Nucleus accumbens (tissue), 56 donors: Measurements from ENCODE around the gene TEX51.

Source experiments
- DNase-seq, 56 donors: peaks; one replicate each; lab custom pipeline; 2025; lab: John Stamatoyannopoulos, UW

The TEX51 gene

DNA sequence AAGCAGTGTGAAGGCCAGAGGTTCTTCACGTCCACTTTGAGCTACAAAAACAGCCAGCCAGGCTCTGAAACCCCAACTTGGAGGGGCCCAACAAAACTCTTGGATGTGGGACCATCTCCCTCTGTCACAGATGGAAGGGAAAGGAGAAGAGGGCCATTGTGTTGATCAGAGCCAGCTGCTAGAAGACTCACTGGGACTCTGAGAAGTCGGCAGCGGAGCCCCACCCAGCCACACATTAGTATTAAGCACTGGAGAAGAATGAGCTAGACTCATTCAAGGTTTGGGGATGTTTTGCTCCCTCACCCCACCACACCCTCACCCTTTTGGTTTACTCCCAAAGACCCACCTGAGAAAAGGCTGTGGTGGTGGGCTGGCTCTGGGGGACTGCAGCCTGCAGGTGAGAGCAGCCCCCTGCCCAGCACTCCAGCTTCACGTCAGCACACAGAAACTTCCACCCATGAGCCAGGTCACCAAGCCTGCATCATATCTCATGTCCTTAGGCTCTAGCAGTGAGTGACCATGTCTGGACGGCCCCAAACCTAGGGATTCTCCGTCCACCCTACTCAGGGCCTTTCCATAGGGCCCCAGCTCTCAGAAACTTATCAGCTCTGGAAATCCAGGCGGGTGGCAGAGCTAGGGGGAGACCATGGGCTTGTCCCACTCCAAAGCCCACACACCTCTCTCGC is 12.6 kb downstream of the TEX51 start:
- DNase-seq, result no peak

DNA sequence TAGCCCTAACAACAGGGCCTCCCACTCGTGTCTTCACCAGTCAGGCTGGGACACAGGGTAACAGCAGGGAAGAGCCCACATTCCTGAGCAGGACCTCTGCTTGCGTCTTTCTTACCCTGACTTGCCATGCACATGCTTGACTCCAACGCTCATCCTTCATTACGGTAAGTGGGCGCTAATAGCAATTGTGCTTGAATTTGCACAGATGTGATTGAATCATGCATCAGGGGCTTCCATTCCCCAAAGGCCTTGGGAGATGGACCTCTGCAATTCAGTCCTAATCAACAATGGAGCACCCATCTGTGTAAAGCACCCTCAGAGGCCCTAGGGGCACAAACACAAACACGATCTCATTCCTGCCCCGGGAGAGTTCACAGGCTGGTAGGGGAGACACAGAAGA is 13.5 kb downstream of the TEX51 start:
- no peak for DNase-seq

DNA sequence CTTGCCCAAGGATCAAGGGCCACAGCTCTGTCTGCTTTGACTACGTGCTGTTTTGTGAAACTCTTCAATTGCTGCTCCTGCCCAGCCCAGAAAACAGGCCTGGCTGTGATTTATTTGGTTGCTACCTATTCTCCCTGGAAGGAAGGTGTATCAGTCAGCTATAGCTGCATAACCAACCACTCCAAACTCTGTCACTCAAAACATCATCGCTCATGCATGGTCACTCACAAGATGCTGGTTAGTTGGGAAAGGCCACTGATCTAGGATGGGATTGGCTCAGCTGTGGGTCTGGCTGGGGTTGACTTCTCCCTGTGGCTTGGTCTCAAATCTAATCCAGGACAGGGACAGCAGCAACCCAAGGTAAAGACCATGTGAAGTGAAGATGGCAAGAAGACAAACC is 14.6 kb downstream of the TEX51 start:
- no peak for DNase-seq

DNA sequence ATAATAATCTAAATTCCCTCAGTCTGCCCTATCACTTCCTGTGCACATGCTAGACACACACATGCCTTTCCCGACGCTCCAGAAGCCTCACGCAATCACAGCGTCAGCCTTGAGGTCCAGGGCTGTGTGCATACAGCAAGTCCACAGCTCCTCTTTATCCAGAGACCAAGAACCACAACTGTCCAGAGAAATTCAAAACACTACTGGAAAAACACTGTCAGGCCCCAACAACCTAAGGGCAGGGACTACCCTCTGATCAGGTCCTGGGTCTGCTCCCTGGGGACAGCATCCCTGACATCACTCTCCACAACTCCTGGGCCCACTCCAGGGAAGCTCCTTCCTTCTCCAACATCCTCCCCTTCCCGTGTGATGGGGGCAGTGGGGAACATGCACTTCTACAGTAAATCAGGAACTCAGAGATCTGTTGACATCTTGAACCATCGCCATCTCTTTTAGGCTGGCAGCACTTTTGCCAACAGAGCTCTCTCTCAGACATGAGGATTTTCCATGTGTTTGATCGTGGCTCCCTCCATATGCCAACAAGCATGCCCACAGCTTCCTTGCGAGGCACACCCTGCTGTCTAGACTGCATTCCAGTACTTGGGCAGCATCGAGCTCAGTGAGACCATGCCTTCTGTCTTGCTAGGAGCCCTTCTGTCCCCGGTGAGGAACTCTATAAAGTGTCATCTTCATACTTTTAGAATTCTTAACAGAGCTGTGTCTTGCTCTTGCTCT is 15.4 kb downstream of the TEX51 start:
- no peak for DNase-seq

DNA sequence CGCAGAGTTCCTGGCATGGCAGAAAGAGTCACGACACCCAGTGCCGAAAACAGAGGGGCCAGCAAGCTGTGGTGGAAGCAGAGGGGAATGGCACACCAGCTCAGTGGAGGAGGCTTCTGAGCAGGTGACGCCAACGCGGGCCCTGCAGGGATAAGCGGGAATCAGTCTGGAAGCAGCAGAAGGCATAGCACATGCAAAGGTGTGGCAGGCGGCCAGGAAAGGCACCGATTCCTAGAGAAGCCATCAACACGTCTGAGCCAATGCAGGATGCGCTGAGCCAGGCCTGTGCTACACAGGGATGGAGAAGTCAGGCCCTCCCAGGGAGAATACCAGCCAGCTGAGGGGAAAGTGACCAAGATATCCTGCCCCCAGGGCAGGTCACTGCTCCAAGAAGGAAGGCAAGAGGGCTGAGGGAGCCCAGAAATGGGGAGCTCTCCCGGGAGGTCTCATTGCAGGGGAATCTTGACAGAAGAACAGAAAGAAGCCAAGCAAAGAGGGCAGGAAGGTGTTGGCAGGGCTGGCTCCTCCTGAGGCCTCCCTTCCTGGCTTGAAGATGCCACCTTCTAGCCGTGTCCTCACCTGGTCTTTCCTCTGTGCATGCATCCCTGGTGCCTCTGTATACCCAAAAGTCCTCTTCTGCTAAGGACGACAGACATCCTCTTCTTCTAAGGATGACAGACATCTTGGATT is 16.3 kb downstream of the TEX51 start:
- no peak for DNase-seq

DNA sequence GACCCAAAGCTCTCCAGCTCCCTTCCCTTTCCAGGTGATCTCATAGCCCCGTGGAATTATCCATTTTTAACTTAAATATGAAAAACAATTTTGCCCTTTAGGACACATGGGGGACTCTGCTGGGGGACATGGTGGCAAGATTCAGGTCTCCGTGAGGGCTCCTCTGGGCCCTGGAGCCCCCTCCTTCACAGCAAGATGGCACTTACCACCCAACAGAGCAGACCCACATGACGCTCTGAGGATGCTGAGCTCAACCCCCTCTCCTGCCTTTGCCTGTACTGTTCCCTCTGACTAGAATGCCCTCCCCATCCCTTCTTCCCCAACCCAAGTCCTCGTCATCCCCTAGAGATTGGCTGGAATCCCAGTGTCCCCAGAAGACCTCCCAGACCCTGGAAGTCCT is 17.2 kb downstream of the TEX51 start:
- DNase-seq, result no peak

DNA sequence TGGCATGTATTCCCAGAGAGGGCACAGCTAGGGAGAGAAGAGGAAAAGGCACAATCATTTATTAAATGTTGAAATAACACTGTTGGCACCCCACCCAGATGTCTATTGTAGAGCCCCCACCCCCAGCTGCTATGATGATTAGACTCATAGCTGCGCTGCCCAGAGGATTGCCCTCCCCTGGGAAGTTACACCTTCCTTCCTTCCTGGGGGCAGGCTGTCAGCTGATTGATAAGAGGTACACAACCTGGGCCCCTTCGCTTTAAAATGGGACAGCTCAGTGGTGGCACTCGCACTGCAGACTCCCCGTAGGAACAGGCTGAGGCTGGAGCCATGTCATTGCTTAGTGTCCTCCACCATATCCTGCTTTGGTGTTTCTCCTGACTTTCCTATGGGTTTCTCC is 18.1 kb downstream of the TEX51 start:
- DNase-seq, result no peak

DNA sequence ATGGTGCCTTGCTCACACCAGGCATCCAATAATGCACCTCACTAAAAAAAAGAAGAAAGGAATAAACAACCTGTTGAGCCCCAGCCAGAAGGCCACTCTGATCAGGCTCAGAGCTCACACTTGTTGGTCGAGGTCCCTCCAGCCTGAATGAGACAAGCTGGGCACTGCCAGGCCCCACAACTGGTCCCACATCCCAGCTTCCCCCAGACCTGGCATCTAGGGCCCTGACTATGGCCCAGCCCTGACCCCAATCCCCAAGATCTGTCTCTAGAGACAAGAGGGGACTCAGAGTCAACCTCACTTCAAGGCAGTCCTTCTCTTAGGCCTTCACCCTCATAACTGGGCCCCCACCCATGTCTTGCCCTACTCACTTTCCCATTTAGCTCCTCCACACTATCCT is 22.4 kb downstream of the TEX51 start:
- DNase-seq, result no peak

DNA sequence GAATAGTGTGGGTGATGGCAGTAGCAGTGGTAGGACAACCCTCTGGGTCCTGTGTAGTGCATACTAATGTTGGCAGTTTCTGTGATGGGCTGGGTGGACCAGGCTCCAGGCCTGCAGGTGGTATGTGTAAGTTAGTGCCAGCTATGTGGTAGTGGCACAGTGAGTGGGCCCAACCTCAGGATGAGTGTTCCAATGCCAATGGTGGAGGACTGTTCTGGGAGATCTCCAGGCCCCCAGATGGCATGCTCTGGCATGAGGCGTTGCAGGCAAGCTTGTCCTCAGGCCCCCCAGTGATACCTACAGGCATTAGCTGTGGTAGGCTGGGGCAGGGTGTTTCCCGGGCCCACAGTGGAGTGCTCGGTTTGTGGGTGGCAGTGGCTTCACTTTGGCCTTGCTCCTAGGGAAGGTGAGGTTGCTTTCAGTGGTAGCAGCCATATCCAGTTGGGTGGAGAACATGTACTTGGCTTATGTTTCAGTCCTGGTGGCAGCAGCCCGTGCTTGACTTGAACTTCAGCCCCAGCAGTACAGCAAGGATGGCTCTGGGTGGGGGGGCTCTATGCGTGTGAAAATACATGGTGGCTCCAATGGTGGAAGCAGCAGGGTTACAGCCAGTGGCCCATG is 32.4 kb downstream of the TEX51 start:
- DNase-seq, result no peak

DNA sequence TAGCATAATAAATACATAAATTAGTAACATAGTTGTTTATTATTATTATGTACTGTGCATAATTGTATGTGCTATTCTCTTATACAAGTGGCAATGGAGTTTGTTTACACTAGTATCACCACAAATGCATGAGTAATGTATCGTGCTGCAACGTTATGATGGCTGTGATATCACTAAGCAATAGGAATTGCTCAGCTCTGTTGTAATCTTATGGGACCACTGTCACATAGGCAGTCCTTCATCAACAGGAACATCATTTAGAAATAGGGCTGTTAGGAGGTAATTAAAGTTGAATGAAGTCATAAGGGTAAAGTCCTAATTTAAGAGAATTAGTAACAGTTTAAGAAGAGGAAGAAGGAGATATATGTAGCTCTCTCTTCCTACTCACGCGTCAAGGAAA is 33.8 kb downstream of the TEX51 start:
- DNase-seq, result no peak

DNA sequence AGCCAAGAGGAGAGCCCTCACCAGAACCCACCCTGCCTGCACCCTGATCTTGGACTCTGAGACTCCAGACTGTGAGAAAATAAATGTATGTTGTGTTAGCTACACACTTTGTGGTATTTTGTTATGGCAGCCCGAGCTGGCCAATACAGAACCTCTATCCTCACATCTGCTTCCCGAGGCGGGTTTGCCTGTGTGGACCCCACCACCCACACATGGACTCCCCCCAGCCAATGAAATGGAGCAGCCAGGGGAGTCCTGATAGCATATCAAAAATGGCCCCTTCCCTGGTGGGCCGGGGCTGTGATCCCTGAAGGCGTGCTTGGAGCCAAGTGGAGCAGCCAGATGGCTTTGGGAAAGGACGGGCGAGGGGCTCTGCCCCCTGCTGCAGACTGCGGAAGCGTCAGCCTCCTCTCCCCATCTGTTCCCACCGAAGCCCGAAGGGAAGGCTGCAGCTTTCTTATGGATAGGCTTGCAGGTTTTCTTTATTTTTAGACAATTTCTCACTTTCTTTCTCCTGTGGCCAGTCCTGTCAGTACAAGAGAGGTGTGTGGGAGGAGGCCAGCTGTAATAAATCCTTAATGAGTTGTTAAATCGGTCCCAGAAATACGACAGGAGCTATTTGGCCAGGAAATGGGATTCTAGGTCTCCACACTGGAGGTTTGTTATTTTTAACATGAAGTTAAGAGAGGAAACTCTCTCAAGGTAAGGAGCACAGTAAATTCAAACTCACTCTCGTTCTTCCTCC is 34.4 kb downstream of the TEX51 start:
- no peak for DNase-seq

DNA sequence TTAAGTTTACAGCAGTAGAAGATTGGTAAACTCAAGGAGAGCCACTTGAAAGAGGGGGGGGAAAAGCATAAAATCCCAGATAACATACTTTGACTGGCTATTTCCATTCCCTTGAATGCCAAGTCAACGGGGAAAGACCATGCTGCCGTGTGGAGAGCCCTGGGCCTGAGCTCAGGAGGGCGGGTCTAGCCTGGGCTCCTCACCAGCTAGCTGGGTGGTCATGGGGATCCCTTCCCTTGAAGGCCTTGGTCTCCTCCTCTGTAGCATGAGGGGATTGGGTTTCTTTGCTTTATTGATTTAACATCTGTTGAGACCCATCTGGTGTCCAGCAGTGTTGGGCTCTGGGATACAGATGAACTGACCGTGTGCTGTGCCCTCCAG is 35.0 kb downstream of the TEX51 start:
- no peak for DNase-seq

DNA sequence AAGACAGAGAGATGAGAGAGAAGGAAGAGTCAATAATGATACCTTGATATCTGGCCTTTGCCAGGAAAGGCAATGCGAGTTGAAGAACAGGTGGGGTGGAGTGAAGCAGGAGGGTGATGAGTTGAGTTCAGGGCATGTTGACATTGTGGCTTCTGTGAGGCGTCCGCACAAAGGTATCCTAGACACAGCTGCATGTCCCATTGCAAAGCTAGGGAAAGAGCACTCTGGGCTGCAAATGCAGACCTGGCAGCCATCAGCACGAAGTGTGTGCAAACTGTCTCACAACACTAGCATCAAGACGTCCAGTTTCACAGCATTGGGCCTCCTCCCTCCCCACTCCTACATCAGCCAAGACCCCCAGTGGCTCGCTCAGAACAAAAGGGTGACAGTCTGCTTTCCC is 36.1 kb downstream of the TEX51 start:
- no peak for DNase-seq

DNA sequence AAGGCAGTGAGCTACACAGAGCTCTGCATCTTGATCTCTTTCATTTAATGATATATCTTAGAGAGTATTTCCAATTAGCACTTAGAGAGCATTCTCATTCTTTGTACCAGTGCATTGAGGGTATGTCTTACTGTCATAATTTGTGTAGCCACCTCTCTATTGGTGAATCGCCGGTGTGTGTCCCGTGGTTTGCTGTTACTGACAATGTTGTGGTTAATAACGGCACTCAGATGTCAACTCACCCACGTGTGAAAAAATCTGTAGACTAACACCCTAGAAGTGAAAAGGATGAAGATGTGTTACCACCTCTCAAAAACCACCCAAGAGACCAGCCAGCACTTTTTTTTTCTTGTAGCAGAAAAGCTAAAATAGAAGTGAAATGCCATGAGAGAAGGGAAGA is 37.1 kb downstream of the TEX51 start:
- DNase-seq, result no peak

DNA sequence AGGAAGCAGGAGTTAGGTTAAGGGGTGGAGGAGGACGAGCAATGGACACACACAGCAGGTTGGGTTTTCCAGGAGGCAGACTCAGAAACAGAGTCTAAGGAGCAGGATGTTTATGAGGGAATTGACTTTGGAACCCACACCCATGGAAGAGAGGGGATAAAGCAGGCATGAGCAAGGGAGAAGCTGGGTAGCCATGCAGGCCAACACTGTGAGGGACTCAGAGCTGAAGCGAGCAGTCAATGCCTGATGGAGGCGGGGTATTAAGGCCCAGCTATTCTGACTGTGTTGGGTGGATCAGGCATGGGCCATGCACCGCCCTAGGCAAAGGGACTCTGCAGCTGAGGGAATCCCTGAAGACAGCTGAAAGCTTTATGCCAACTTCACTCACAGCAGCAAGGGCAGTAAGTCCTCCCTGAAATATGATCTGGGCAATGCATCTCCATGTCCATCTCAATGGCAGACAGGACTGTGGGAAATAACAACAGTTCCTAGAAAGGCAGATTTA is 37.6 kb downstream of the TEX51 start:
- DNase-seq, result no peak

DNA sequence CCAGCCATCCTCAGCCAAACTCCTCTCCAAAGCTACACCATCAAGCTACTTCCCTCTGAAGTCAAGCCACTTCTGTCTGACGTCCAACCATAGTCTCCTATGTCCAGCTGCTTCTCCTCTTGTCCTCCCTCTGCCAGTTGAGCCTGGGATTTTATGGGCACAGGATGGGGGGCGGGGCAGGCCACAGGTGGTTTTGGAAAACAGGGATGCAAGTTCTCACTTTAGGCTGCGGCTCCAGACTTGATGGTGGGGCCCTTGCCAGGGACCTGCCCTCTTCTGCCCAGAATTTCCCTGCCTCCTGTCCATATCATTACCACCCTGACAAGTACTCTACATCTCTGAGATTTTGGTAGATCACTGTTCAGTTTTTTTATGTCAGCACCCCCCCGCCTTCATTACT is 41.6 kb downstream of the TEX51 start:
- no peak for DNase-seq

DNA sequence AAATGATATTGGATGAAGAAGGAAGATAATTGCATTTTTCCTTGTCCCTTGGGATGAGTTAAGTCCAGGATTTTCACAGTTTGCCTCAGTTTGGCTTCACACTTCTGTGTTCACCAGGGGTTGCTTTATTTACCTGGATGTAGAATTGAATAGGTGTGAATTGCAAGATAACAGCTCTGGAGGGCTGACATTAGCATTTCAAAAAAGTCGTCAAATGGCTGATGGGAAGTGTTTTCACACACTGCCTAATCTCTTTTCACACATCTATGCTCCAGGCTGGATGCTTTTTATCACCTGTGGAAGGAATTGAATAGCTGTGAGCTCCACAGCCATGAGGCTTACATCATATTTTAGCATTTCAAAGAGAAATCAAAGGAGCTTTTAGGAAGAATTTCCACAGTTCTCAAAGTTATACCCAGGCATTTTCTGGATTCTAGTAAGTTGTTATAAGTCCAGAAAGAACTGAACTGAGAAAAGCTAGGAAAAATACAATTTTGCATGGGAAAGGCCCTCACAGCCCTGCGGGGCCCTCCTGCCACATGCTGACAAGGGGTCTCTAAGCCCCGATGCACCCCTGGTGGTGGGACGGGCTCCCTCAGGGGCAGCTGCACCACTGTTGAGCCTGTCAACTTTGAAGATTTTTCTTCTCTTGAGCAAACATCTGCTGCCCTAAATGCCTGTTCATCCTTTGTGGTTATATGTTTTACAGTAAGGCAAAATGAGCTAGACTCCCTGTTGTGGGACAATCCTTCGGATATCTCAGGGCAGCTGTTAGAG is 43.9 kb downstream of the TEX51 start:
- DNase-seq, result no peak

DNA sequence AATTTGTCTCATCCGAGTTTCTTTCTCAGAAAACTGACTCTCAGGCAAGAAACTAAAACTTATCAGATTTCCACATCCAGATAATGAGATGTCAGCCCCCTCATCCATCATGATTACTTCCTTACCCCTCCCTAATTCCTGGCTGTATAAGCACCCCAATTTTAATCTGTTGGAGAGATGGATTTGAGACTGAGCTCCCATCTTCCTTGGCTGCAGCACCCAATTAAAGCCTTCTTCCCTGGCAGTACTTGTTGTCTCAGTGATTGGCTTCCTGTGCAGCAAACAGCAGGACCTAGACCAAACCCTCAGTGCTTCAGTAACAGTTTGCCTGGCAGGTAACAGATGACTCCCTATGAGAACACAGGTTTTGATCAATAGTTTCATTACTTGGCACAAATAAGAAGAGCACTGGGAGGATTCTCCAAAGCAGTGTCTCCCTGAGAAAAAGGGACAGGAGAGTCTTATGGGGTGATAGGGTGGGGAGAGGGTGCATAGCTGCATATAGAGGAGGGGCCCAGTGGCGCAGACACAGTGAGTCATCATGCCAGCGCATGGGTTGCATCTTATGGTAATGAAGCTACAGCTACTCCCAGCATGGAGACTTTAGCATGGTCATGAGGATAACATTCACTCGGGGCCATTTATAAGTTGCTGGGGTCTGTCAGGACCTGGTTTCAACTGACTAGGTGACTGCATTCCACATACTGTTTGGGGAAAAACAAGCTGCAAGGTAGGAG is 45.1 kb downstream of the TEX51 start:
- DNase-seq, result no peak

DNA sequence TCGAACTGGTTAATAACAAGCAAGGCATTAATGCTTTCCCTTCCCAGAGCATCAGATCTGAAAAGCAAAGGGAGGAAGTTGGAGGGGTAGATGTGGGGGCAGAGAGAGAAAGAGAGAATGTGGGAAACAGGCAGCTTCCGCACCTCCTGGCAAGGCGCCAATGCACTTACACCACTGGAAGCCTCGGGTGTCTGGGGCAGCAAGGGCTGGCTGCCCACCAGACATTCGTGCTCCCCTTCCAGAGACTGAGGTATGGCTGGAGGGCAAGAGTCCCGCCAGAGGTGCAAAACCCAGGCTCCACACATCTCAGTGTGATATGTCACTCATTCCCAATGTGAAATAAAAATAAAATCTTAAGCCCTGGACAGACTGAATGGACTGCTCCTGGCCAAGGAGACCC is 46.4 kb downstream of the TEX51 start:
- peak in 1 of 56 donors; percentile 2 for DNase-seq
